ENCODE results near the gene ZIC5.

ZIC5 gene

GRCh38 chr13:99987154-99988019 is 15.8 kb upstream of the ZIC5 start:
- DNase-seq (ENCODE audit: low read depth in 2 of 2, low spot score in 1 of 2), result no peak

DNA sequence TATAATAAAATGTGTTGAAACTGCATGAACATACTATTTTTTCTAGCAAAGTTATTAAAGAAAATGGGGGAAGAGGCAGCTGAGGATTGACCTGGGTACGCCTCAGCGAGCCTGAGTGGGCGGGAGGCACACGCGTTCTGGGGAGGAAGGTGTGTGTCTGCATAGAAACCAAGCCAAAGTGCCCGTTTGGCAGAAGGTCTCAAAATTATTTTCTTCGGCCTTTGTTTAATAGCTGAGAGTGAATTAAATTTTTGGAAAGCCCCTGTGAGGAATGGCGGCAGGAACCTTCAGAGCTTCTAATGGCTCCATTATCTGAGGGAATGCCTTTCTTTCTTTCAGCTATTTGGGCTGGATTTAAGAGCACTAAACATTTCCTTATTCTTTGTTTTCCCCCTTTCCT is 15.2 kb upstream of the ZIC5 start:
- DNase-seq (ENCODE audit: low read depth in 2 of 2, low spot score in 1 of 2), result no peak

- no peak for DNase-seq (ENCODE audit: low read depth in 2 of 2, low spot score in 1 of 2)
These were observed 14.4 kb upstream of the ZIC5 start for GRCh38 chr13:99985886-99986527.

DNA sequence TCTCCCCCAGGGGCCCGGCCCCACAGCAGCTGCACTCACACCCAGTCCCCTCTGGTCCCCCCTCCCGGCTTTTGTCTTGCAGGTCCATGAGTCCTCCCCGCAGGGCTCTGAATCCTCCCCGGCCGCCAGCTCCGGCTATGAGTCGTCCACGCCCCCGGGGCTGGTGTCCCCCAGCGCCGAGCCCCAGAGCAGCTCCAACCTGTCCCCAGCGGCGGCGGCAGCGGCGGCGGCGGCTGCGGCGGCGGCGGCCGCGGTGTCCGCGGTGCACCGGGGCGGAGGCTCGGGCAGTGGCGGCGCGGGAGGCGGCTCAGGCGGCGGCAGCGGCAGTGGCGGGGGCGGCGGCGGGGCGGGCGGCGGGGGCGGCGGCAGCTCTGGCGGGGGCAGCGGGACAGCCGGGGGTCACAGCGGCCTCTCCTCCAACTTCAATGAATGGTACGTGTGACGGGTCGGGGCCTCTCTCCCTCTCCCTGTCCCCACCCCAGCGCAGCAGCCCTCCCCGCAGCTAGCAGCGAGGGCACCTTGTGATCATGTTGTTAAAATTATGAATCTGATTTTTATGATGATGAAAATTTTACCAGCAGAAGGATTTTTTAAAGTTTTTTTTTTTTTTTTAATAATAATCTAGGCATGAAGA is 13.8 kb upstream of the ZIC5 start:
- no peak for DNase-seq (ENCODE audit: low read depth in 2 of 2, low spot score in 1 of 2)

DNA sequence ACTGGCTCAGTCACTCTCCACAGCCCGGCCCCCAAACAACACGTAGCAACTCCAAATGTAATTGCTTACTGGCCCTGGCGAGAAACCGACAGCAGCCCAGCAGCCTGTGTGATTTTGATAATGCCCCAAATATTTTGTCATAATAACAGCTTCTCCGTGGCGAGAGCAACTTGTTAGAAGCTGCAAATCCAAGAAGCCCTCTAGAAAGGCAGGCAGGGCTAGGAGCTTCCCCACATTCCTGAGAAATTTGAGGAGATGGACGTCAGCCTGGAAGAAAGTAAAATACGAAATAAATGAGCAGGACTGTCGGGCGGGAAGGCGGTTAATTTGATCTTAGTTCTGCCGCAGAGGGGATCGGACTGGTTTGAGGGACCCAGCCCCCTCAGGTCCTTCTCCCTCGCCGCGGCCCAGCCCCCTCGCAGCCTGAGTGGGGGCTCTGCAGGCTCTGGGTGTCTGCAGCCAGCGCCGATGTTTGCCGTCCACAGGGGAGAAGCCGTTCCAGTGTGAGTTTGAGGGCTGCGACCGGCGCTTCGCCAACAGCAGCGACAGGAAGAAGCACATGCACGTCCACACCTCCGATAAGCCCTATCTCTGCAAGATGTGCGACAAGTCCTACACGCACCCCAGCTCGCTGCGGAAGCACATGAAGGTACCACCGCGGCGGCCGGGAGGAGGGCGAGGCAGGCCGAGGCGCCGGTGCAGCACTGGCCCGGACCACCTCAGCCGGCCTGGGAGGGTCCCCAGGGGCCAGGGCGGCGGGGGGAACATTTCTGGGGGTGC is 13.1 kb upstream of the ZIC5 start:
- DNase-seq (ENCODE audit: low read depth in 2 of 2, low spot score in 1 of 2), result no peak

DNA sequence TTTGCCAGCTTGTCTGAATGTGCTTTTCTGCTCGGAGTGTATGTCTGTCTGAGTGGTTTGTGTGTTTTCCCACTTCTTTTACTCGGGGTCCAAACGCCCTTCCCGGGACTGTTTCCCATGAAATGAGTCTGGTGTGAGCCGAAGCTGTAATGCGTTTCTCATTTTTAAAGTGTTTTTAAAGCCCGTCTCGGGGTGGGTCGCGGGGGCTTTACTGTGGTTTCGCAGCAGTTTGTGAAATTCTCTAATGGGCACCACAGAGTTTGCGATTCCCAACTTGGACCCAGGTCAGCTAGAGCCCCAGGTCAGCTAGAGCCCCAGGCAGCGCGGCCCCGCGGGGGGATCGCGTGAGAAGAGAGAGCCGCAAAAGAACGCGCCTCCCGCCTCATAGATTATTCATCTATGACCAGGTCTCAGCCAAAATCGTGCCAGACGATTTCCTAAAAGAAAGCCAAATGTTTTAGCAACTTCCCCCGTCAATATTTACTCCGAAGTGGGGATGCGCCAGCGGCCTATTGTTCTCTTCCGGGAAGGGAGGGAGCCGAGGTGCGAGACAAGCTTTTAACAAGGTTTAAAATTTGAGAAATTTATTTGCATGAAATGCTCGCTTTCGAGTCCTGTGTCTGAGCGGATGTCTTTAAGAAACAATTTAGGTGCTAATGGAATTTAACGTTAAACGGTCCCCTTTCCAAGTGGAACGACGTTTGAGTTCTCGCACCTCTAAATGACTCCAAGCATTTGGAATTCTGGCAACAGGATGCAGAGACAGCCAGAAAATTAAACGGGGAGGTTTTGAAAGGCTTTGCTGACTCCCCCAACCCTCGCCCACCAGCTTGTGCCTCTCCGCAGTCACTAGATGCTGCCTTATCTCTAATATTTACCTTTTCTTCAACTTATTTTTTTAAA is 12.2 kb upstream of the ZIC5 start:
- DNase-seq (ENCODE audit: low read depth in 2 of 2, low spot score in 1 of 2), result no peak

DNA sequence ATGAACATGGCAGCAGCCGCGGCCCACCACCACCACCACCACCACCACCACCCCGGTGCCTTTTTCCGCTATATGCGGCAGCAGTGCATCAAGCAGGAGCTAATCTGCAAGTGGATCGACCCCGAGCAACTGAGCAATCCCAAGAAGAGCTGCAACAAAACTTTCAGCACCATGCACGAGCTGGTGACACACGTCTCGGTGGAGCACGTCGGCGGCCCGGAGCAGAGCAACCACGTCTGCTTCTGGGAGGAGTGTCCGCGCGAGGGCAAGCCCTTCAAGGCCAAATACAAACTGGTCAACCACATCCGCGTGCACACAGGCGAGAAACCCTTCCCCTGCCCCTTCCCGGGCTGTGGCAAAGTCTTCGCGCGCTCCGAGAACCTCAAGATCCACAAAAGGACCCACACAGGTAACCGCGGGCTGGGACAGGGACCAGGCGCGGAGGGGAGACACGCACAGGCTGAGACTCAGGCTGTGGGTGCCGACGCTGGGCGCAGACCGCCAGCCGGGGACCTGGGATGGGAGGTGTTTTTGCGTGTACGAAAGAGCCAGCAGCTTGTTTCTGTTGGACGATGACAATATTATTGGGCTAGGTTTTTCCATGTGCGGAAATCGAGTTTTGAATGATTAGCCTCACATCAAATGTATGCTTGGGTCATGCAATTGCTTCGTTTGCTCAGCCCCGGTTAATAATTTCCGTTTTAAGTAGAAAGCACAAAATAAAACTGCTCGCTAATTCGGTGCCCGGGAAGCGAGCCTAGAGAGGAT is 11.3 kb upstream of the ZIC5 start:
- DNase-seq (ENCODE audit: low read depth in 2 of 2, low spot score in 1 of 2), result no peak

- DNase-seq (ENCODE audit: low read depth in 2 of 2, low spot score in 1 of 2), result no peak
These were observed 10.6 kb upstream of the ZIC5 start for GRCh38 chr13:99982036-99982730.

GRCh38 chr13:99981735-99982035 is 10.1 kb upstream of the ZIC5 start, which contains the start of gene ZIC2:
TSS of gene ZIC2 (plus strand) at chr13:99981784. CDS start at chr13:99982065, 281 bp downstream.
- DNase-seq (ENCODE audit: low read depth in 2 of 2, low spot score in 1 of 2), result no peak

GRCh38 chr13:99980824-99981734 is 9.5 kb upstream of the ZIC5 start:
- DNase-seq (ENCODE audit: low read depth in 2 of 2, low spot score in 1 of 2), result no peak

DNA sequence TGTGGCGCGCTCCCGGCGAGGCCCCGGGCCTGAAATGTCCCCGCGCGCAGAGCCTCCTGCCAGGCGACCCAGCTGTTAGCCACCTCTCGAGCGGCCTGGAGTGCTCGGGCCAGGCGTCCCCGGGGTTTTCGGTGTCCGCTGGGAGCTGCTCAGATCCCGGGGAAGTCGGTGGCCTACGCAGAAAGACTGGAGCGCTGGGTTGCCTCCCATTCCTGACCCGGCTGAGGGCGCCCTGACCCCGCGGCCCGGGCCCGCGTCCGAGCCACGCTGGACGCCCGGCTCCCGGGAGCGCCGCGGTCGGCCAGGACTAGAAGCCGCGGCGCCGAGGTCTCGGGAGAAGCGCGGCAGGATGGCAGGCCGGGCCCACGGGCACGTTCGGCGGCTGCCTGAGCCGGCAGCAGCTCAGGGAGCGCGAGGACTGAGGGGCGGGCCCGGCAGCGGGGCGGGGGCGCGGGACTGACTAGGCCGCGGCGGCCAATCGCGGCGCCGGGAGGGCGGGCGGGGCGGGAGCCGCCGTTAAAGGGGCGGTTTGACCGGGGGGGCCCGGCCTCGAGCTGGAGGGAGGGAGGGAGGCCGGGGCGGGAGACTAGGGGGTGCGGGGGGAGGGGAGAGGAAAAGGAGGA is 8.7 kb upstream of the ZIC5 start:
- peak in 1 of 2 donors; percentile 39 for DNase-seq (ENCODE audit: low read depth in 2 of 2, low spot score in 1 of 2)

- no peak for DNase-seq (ENCODE audit: low read depth in 2 of 2, low spot score in 1 of 2)
These were observed 8.1 kb upstream of the ZIC5 start for GRCh38 chr13:99979453-99980200.

DNA sequence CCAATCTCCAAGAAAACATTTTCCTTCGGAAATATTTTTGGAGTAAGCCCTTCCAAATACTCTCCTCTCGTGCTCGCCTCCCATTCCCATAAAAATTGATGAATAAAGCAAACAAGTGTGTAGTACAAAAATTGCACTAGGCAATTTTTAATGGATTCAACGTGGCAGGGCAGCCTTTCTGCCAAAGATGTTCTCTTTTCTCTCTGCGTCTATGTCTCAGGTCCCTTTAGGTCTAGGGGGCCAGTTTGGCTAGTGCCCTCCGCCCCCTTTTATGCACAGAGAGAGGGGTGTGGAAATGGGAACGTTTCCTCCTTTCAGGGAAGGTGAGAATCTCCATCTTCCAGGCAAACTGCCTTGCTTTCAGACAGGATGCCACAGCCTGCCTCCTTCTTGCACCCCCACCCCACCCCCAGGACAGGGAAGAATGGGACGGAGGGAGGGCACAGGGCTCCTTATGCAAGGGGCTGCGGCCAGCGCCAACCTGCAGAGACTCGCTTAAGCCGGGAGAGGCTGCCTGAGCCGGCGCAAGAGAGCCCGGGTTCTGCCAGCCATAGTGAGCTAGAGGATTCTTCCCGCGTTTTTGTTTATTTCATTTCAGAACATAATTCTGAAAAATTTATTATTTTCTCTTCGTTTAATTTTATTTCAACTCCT is 7.4 kb upstream of the ZIC5 start:
- DNase-seq (ENCODE audit: low read depth in 2 of 2, low spot score in 1 of 2), result no peak

DNA sequence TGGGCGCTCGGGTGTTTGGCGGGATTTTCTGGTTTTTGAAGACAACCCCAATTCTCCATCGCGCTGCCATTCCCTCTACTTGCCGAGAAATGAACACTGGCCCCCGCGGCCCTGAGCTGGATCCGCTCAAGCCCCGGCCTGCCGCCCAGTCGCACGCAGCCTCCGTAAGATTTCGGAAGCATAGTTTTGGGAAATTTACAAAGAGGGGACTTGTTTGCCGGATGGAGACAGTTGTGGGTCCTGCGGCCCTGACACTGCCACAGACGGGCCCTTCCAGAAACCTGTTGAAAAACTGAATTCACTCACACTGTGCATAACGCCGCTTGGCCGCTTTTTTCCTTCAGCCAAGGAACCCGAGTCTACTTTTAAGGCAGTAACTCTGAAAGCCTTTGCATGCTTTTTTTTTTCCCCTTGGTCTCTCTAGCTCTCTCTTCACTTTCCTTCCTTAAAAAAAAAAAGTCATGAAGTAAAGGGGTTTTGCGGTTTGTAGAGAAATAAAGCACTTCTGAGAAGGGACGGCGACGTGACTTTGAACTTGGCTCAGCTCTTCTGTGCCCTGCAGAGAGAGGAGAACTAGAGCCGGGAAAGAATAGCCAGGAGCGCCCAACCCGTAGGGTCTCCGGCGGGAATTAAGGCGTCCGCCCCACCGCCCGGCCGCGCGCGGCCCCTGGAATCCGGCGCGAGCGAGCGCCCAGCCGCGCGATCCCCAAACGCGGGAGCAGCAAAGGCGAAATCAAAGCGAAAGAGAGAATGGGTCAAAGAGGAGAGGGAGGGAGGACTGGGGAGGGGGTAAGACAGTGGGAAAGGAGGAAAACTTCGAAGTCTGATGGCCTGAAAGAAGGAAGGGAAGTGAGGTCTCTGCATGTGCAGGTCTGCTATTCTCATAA is 6.6 kb upstream of the ZIC5 start:
- no peak for DNase-seq (ENCODE audit: low read depth in 2 of 2, low spot score in 1 of 2)

DNA sequence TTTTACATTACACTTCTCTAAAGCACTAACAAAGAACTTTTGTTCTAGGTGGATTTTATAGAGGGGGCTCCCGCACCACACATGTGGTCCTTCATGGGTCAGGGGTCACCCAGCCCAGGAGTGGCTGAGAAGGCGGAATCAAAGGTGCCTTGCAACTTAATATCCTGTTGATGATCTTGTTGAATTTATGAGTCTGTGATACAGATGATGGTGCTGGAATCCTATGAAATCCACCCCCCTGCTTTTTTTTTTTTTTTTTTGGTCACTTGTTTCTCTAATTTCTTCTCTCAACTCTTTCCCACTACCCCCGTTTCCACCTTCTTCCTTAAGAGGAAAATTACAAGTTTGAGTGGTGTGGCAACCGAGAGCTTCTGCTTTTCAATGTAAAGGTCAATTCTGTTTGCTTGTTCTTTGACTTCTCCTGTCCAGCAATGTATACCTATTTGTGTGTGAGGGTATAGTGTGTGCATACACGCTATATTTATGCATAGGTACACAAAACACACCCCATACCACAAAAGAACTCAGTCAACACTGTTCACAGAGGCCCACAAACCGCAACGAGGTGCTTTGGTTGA is 5.9 kb upstream of the ZIC5 start:
- DNase-seq (ENCODE audit: low read depth in 2 of 2, low spot score in 1 of 2), result no peak
